Fibroblast of lung (primary cell): ENCODE results near the gene SNX8.

Source experiments
- CTCF ChIP-seq, 2 donors: IDR thresholded peaks in 1 of 2; conservative IDR thresholded peaks in 1 of 2; 1 replicate in 1 of 2; 2 replicates in 1 of 2; pipeline ENCODE4 v1.5.1; 2011 to 2012; ENCODE audit warnings: low read length in 2 of 2, control low read depth in 1 of 2, inconsistent platforms in 1 of 2, low read depth in 1 of 2, mild to moderate bottlenecking in 1 of 2
- EZH2 ChIP-seq: IDR thresholded peaks from 2 replicates; pipeline ENCODE4 v1.5.1; 2012; ENCODE audit warnings: low read length, control low read depth, mild to moderate bottlenecking; ENCODE audit errors: missing control alignments

- no peak for TF ChIP-seq CTCF (conservative IDR thresholded peaks at IDR 0.05 in 1 of 2, IDR thresholded peaks at IDR 0.05 in 1 of 2; ENCODE audit: low read depth in 1 of 2, low read length in 2 of 2)
- no peak for TF ChIP-seq EZH2
These were observed 34.3 kb downstream of the SNX8 start for GRCh38 chr7:2279896-2280295.
